ENCODE results near the gene KLHDC7A.

KLHDC7A gene

GRCh38 chr1:18495635-18496034, 14.9 kb downstream of the KLHDC7A start:
- peaks cover 0 to 17% (median 2%) of the 10 kb centered on the region in 5 experiments for H3K27me3 ChIP-seq (replicated peaks in 2 of 5; ENCODE audit: control insufficient read depth in 4 of 5, insufficient read depth in 5 of 5, low read length in 4 of 5)
- no peak overlapping the region for H3K27ac ChIP-seq (ENCODE audit: insufficient read depth in 1 of 2, low read depth in 1 of 2, low read length in 2 of 2, poor library complexity in 1 of 2, severe bottlenecking in 2 of 2)
- DNase-seq, result no peak
- ChIA-PET CTCF (no interaction called here), POLR2A (no interaction called here)
- no peak overlapping the region for H3K4me3 ChIP-seq (ENCODE audit: control insufficient read depth in 1 of 7, extremely low read depth in 1 of 7, insufficient read depth in 4 of 7, low read depth in 2 of 7, low read length in 6 of 7)
- H3K36me3 ChIP-seq (ENCODE audit: control insufficient read depth in 4 of 4, insufficient read depth in 4 of 4, low read length in 3 of 4), result no peaks in the 10 kb centered on the region
- H3K4me1 ChIP-seq (ENCODE audit: control extremely low read depth in 1 of 4, control insufficient read depth in 4 of 4, insufficient read depth in 4 of 4, low read length in 3 of 4), result no peaks in the 10 kb centered on the region
- 73% methylated on average over 4 of the region's 5 CpGs for WGBS (ENCODE audit: insufficient coverage)
- peaks cover 0 to 9% (median 0%) of the 10 kb centered on the region in 5 experiments for H3K9me3 ChIP-seq (ENCODE audit: control extremely low read depth in 1 of 5, control insufficient read depth in 4 of 5, insufficient read depth in 2 of 5, low read depth in 1 of 5, low read length in 4 of 5)

- ChIA-PET CTCF (no interaction called here), POLR2A (no interaction called here)
- Histone ChIP-seq H3K27ac (ENCODE audit: insufficient read depth in 1 of 2, low read depth in 1 of 2, low read length in 2 of 2, poor library complexity in 1 of 2, severe bottlenecking in 2 of 2) (no peak overlapping the region), H3K9me3 (ENCODE audit: control extremely low read depth in 1 of 5, control insufficient read depth in 4 of 5, insufficient read depth in 2 of 5, low read depth in 1 of 5, low read length in 4 of 5) (peaks cover 0 to 9% (median 0%) of the 10 kb centered on the region in 5 experiments), H3K27me3 (replicated peaks in 2 of 5; ENCODE audit: control insufficient read depth in 4 of 5, insufficient read depth in 5 of 5, low read length in 4 of 5) (peaks cover 0 to 17% (median 2%) of the 10 kb centered on the region in 5 experiments), H3K4me3 (ENCODE audit: control insufficient read depth in 1 of 7, extremely low read depth in 1 of 7, insufficient read depth in 4 of 7, low read depth in 2 of 7, low read length in 6 of 7) (no peak overlapping the region), H3K4me1 (ENCODE audit: control extremely low read depth in 1 of 4, control insufficient read depth in 4 of 4, insufficient read depth in 4 of 4, low read length in 3 of 4) (no peaks in the 10 kb centered on the region), H3K36me3 (ENCODE audit: control insufficient read depth in 4 of 4, insufficient read depth in 4 of 4, low read length in 3 of 4) (no peaks in the 10 kb centered on the region)
- no peak for DNase-seq
- WGBS (ENCODE audit: insufficient coverage), result no CpG with 5 or more reads among the region's 1 CpG
These were observed 15.3 kb downstream of the KLHDC7A start for GRCh38 chr1:18496056-18496455.

GRCh38 chr1:18496497-18497235, 15.9 kb downstream of the KLHDC7A start:
- no peak for DNase-seq
- 100% methylated on average over 6 of the region's 8 CpGs for WGBS (ENCODE audit: insufficient coverage)
- ChIA-PET POLR2A (no interaction called here), CTCF (no interaction called here)
- no peaks in the 10 kb centered on the region for H3K4me1 ChIP-seq (ENCODE audit: control extremely low read depth in 1 of 4, control insufficient read depth in 4 of 4, insufficient read depth in 4 of 4, low read length in 3 of 4)
- no peaks in the 10 kb centered on the region for H3K36me3 ChIP-seq (ENCODE audit: control insufficient read depth in 4 of 4, insufficient read depth in 4 of 4, low read length in 3 of 4)
- H3K4me3 ChIP-seq (ENCODE audit: control insufficient read depth in 1 of 7, extremely low read depth in 1 of 7, insufficient read depth in 4 of 7, low read depth in 2 of 7, low read length in 6 of 7), result no peak overlapping the region
- H3K9me3 ChIP-seq (ENCODE audit: control extremely low read depth in 1 of 5, control insufficient read depth in 4 of 5, insufficient read depth in 2 of 5, low read depth in 1 of 5, low read length in 4 of 5), result peaks cover 0 to 9% (median 0%) of the 10 kb centered on the region in 5 experiments
- no peak overlapping the region for H3K27ac ChIP-seq (ENCODE audit: insufficient read depth in 1 of 2, low read depth in 1 of 2, low read length in 2 of 2, poor library complexity in 1 of 2, severe bottlenecking in 2 of 2)
- H3K27me3 ChIP-seq (replicated peaks in 2 of 5; ENCODE audit: control insufficient read depth in 4 of 5, insufficient read depth in 5 of 5, low read length in 4 of 5), result peaks cover 0 to 17% (median 2%) of the 10 kb centered on the region in 5 experiments

- CTCF ChIA-PET, result no interaction called here
- no peak for DNase-seq
- Histone ChIP-seq H3K36me3 (ENCODE audit: control insufficient read depth in 4 of 4, insufficient read depth in 4 of 4, low read length in 3 of 4) (no peaks in the 10 kb centered on the region), H3K4me3 (ENCODE audit: control insufficient read depth in 1 of 7, extremely low read depth in 1 of 7, insufficient read depth in 4 of 7, low read depth in 2 of 7, low read length in 6 of 7) (no peak overlapping the region), H3K27me3 (replicated peaks in 2 of 5; ENCODE audit: control insufficient read depth in 4 of 5, insufficient read depth in 5 of 5, low read length in 4 of 5) (peaks cover 0 to 5% (median 0%) of the 10 kb centered on the region in 5 experiments), H3K27ac (ENCODE audit: insufficient read depth in 1 of 2, low read depth in 1 of 2, low read length in 2 of 2, poor library complexity in 1 of 2, severe bottlenecking in 2 of 2) (no peak overlapping the region), H3K4me1 (ENCODE audit: control extremely low read depth in 1 of 4, control insufficient read depth in 4 of 4, insufficient read depth in 4 of 4, low read length in 3 of 4) (no peaks in the 10 kb centered on the region), H3K9me3 (ENCODE audit: control extremely low read depth in 1 of 5, control insufficient read depth in 4 of 5, insufficient read depth in 2 of 5, low read depth in 1 of 5, low read length in 4 of 5) (peaks cover 0 to 3% (median 0%) of the 10 kb centered on the region in 5 experiments)
- POLR2A ChIA-PET, result no interaction called here
- WGBS (ENCODE audit: insufficient coverage), result 95% methylated on average over 4 of the region's 4 CpGs
These were observed 21.1 kb downstream of the KLHDC7A start for GRCh38 chr1:18501833-18502232.

- ChIA-PET POLR2A (no interaction called here), CTCF (no interaction called here)
- DNase-seq, result no peak
- WGBS (ENCODE audit: insufficient coverage), result 89% methylated on average over 1 of the region's 3 CpGs
- H3K9me3 ChIP-seq (ENCODE audit: control extremely low read depth in 1 of 5, control insufficient read depth in 4 of 5, insufficient read depth in 2 of 5, low read depth in 1 of 5, low read length in 4 of 5), result peaks cover 0 to 8% (median 1%) of the 10 kb centered on the region in 5 experiments
- no peak overlapping the region for H3K27ac ChIP-seq (ENCODE audit: insufficient read depth in 1 of 2, low read depth in 1 of 2, low read length in 2 of 2, poor library complexity in 1 of 2, severe bottlenecking in 2 of 2)
- H3K27me3 ChIP-seq (replicated peaks in 2 of 5; ENCODE audit: control insufficient read depth in 4 of 5, insufficient read depth in 5 of 5, low read length in 4 of 5), result no peaks in the 10 kb centered on the region
- H3K4me1 ChIP-seq (ENCODE audit: control extremely low read depth in 1 of 4, control insufficient read depth in 4 of 4, insufficient read depth in 4 of 4, low read length in 3 of 4), result no peaks in the 10 kb centered on the region
- no peaks in the 10 kb centered on the region for H3K36me3 ChIP-seq (ENCODE audit: control insufficient read depth in 4 of 4, insufficient read depth in 4 of 4, low read length in 3 of 4)
- no peak overlapping the region for H3K4me3 ChIP-seq (ENCODE audit: control insufficient read depth in 1 of 7, extremely low read depth in 1 of 7, insufficient read depth in 4 of 7, low read depth in 2 of 7, low read length in 6 of 7)
These were observed 23.9 kb downstream of the KLHDC7A start for GRCh38 chr1:18504609-18505008.

GRCh38 chr1:18505666-18506065, 24.9 kb downstream of the KLHDC7A start:
- H3K27me3 ChIP-seq (replicated peaks in 2 of 5; ENCODE audit: control insufficient read depth in 4 of 5, insufficient read depth in 5 of 5, low read length in 4 of 5), result no peaks in the 10 kb centered on the region
- H3K36me3 ChIP-seq (ENCODE audit: control insufficient read depth in 4 of 4, insufficient read depth in 4 of 4, low read length in 3 of 4), result no peaks in the 10 kb centered on the region
- ChIA-PET POLR2A (no interaction called here), CTCF (no interaction called here)
- no peak overlapping the region for H3K27ac ChIP-seq (ENCODE audit: insufficient read depth in 1 of 2, low read depth in 1 of 2, low read length in 2 of 2, poor library complexity in 1 of 2, severe bottlenecking in 2 of 2)
- H3K9me3 ChIP-seq (ENCODE audit: control extremely low read depth in 1 of 5, control insufficient read depth in 4 of 5, insufficient read depth in 2 of 5, low read depth in 1 of 5, low read length in 4 of 5), result peaks cover 0 to 8% (median 1%) of the 10 kb centered on the region in 5 experiments
- H3K4me3 ChIP-seq (ENCODE audit: control insufficient read depth in 1 of 7, extremely low read depth in 1 of 7, insufficient read depth in 4 of 7, low read depth in 2 of 7, low read length in 6 of 7), result no peak overlapping the region
- H3K4me1 ChIP-seq (ENCODE audit: control extremely low read depth in 1 of 4, control insufficient read depth in 4 of 4, insufficient read depth in 4 of 4, low read length in 3 of 4), result no peaks in the 10 kb centered on the region
- DNase-seq, result no peak

- no CpG with 5 or more reads among the region's 1 CpG for WGBS (ENCODE audit: insufficient coverage)
- Histone ChIP-seq H3K36me3 (ENCODE audit: control insufficient read depth in 4 of 4, insufficient read depth in 4 of 4, low read length in 3 of 4) (no peaks in the 10 kb centered on the region), H3K27me3 (replicated peaks in 2 of 5; ENCODE audit: control insufficient read depth in 4 of 5, insufficient read depth in 5 of 5, low read length in 4 of 5) (peaks cover 0 to 5% (median 0%) of the 10 kb centered on the region in 5 experiments), H3K9me3 (ENCODE audit: control extremely low read depth in 1 of 5, control insufficient read depth in 4 of 5, insufficient read depth in 2 of 5, low read depth in 1 of 5, low read length in 4 of 5) (peaks cover 0 to 8% (median 3%) of the 10 kb centered on the region in 5 experiments), H3K4me3 (ENCODE audit: control insufficient read depth in 1 of 7, extremely low read depth in 1 of 7, insufficient read depth in 4 of 7, low read depth in 2 of 7, low read length in 6 of 7) (no peak overlapping the region), H3K4me1 (ENCODE audit: control extremely low read depth in 1 of 4, control insufficient read depth in 4 of 4, insufficient read depth in 4 of 4, low read length in 3 of 4) (no peaks in the 10 kb centered on the region), H3K27ac (ENCODE audit: insufficient read depth in 1 of 2, low read depth in 1 of 2, low read length in 2 of 2, poor library complexity in 1 of 2, severe bottlenecking in 2 of 2) (no peak overlapping the region)
- ChIA-PET POLR2A (no interaction called here), CTCF (no interaction called here)
- no peak for DNase-seq
These were observed 27.4 kb downstream of the KLHDC7A start for GRCh38 chr1:18508084-18508483.
